ENCODE results near the gene PCDHA7. TPM values are rescaled to one million over a fixed set of nuclear protein-coding genes. Genes with fewer than 3 reads are reported as not detected.

The PCDHA7 gene
- total and polyA plus RNA-seq, 8 donors = 0.18 to 1.4 (median 0.92) TPM; not detected in 5

- TF ChIP-seq POLR2AphosphoS5 (IDR thresholded peaks at IDR 0.05) = no peak
- TF ChIP-seq, protein P1, sequence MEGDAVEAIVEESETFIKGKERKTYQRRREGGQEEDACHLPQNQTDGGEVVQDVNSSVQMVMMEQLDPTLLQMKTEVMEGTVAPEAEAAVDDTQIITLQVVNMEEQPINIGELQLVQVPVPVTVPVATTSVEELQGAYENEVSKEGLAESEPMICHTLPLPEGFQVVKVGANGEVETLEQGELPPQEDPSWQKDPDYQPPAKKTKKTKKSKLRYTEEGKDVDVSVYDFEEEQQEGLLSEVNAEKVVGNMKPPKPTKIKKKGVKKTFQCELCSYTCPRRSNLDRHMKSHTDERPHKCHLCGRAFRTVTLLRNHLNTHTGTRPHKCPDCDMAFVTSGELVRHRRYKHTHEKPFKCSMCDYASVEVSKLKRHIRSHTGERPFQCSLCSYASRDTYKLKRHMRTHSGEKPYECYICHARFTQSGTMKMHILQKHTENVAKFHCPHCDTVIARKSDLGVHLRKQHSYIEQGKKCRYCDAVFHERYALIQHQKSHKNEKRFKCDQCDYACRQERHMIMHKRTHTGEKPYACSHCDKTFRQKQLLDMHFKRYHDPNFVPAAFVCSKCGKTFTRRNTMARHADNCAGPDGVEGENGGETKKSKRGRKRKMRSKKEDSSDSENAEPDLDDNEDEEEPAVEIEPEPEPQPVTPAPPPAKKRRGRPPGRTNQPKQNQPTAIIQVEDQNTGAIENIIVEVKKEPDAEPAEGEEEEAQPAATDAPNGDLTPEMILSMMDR (IDR thresholded peaks at IDR 0.05) = no peak
- no peak within 1 kb of the TSS for H3K27ac ChIP-seq
- no peaks in the 10 kb centered on the region for H3K36me3 ChIP-seq
- peaks cover 0 to 52% (median 0%) of the 10 kb centered on the region in 3 donors for H3K27me3 ChIP-seq
- intact Hi-C loops (cut with DNase I; ENCODE audit: low total_unique reads) = no loop called here
- peak in 1 of 2 donors; percentile 14 for DNase-seq
- H3K4me1 ChIP-seq = no peaks in the 10 kb centered on the region
- H3K4me3 ChIP-seq = peak within 1 kb of the TSS in 2 of 4 donors; percentile 1 to 18
- WGBS, 5 donors = 23 to 31% (median 24%) methylated on average over 36 to 44 of the region's 44 CpGs; no CpG with 5 or more reads in 1 of the 5 donors
- peaks cover 9 to 61% (median 52%) of the 10 kb centered on the region in 4 donors for H3K9me3 ChIP-seq
Measured at GRCh38 chr5:140855772-140856674, 22.0 kb downstream of the PCDHA7 start, which contains the start of gene PCDHA10. TSS of gene PCDHA10 (plus strand) at chr5:140855897. CDS start at chr5:140856049, 152 bp downstream.

DNA sequence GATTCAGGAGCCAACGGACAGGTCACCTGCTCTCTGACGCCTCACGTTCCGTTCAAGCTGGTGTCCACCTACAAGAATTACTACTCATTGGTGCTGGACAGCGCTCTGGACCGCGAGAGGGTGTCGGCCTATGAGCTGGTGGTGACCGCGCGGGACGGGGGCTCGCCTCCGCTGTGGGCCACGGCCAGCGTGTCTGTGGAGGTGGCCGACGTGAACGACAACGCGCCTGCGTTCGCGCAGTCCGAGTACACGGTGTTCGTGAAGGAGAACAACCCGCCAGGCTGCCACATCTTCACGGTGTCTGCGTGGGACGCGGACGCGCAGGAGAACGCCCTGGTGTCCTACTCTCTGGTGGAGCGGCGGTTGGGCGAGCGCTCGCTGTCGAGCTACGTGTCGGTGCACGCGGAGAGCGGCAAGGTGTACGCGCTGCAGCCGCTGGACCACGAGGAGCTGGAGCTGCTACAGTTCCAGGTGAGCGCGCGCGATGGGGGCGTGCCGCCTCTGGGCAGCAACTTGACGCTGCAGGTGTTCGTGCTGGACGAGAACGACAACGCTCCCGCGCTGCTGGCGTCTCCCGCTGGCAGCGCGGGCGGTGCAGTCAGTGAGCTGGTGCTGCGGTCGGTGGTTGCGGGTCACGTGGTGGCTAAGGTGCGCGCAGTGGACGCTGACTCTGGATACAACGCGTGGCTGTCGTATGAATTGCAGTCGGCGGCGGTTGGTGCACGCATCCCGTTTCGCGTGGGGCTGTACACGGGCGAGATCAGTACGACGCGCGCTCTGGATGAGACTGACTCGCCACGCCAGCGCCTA lies 23.3 kb downstream of the PCDHA7 start:
- Histone ChIP-seq H3K27me3 (peaks cover 0 to 60% (median 4%) of the 10 kb centered on the region in 3 donors), H3K4me1 (no peaks in the 10 kb centered on the region), H3K4me3 (no peak overlapping the region), H3K27ac (no peak overlapping the region), H3K9me3 (peaks cover 16 to 72% (median 62%) of the 10 kb centered on the region in 4 donors), H3K36me3 (no peaks in the 10 kb centered on the region)
- intact Hi-C loops (cut with DNase I; ENCODE audit: low total_unique reads) = no loop called here
- DNase-seq = no peak
- TF ChIP-seq POLR2AphosphoS5 (IDR thresholded peaks at IDR 0.05) (no peak), POLR2A (IDR thresholded peaks at IDR 0.05) (no peak), EP300 (IDR thresholded peaks at IDR 0.05) (no peak)
- TF ChIP-seq, protein P1 (IDR thresholded peaks at IDR 0.05) = no peak
- 56 to 63% (median 60%) methylated on average over 64 to 94 of the region's 94 CpGs; no CpG with 5 or more reads in 1 of the 5 donors for WGBS, 5 donors

- Histone ChIP-seq H3K36me3 (no peaks in the 10 kb centered on the region), H3K4me1 (no peaks in the 10 kb centered on the region), H3K4me3 (no peak overlapping the region), H3K27me3 (peaks cover 0 to 60% (median 4%) of the 10 kb centered on the region in 3 donors), H3K9me3 (peaks cover 21 to 72% (median 64%) of the 10 kb centered on the region in 4 donors), H3K27ac (no peak overlapping the region)
- DNase-seq = no peak
- intact Hi-C loops (cut with DNase I; ENCODE audit: low total_unique reads) = no loop called here
- TF ChIP-seq POLR2A (IDR thresholded peaks at IDR 0.05) (no peak), EP300 (IDR thresholded peaks at IDR 0.05) (no peak), POLR2AphosphoS5 (IDR thresholded peaks at IDR 0.05) (no peak)
- TF ChIP-seq, protein P1 (IDR thresholded peaks at IDR 0.05) = no peak
- WGBS, 5 donors = 58 to 74% (median 65%) methylated on average over 11 to 22 of the region's 22 CpGs; no CpG with 5 or more reads in 2 of the 5 donors
Measured at GRCh38 chr5:140857987-140858240, 23.8 kb downstream of the PCDHA7 start.
